Mesothelial cell of epicardium (in vitro differentiated cells): Measurements from ENCODE around the gene MYRF. TPM values are rescaled to one million over a fixed set of nuclear protein-coding genes. Genes with fewer than 3 reads are reported as not detected.

ENCODE experiments used
- DNase-seq, 2 experiments: peaks; one replicate each; pipeline ENCODE4 v3.0.0; 2021; ENCODE audit warnings: low spot score in 2 of 2; ENCODE audit not compliant: unreplicated experiment in 2 of 2
- H3K27ac Mint-ChIP-seq: 2 replicates; pipeline ENCODE4 v1.8.0; 2021; ENCODE audit warnings: mixed read lengths
- H3K27me3 Mint-ChIP-seq: 2 replicates; pipeline ENCODE4 v1.8.0; 2021; ENCODE audit warnings: low read depth, mixed read lengths
- H3K36me3 Mint-ChIP-seq: 2 replicates; pipeline ENCODE4 v1.8.0; 2021; ENCODE audit warnings: mixed read lengths
- H3K4me1 Mint-ChIP-seq: 2 replicates; pipeline ENCODE4 v1.8.0; 2021; ENCODE audit warnings: mixed read lengths
- H3K4me3 Mint-ChIP-seq: 2 replicates; pipeline ENCODE4 v1.8.0; 2021; ENCODE audit warnings: mild to moderate bottlenecking, moderate library complexity, mixed read lengths
- H3K9me3 Mint-ChIP-seq: 2 replicates; pipeline ENCODE4 v1.8.0; 2021; ENCODE audit warnings: mixed read lengths
- CTCF ChIP-seq: fragments of 200-600 bp; sonication (generic); IDR thresholded peaks from one replicate; pipeline ENCODE4 v1.5.0; 2021; ENCODE audit warnings: antibody characterized with exemption; ENCODE audit not compliant: unreplicated experiment
- total RNA-seq: library from RNA; stranded (reverse); gene quantifications from 3 replicates; pipeline ENCODE4 v1.2.1, GENCODE V29; 2021

The MYRF gene
- total RNA-seq, 1 donor from 2014 or later: 428 TPM

GRCh38 chr11:61780581-61781162, 28.2 kb downstream of the MYRF start:
- no peak for TF ChIP-seq CTCF
- H3K4me3 Mint-ChIP-seq: no peak overlapping the region

GRCh38 chr11:61781585-61781984, 29.1 kb downstream of the MYRF start:
- DNase-seq: no peak
- no peak for TF ChIP-seq CTCF
- H3K4me1 Mint-ChIP-seq: peaks cover 2% of the 10 kb centered on the region
- H3K4me3 Mint-ChIP-seq: no peak overlapping the region
- H3K36me3 Mint-ChIP-seq: peaks cover 33% of the 10 kb centered on the region
- no peak overlapping the region for H3K27ac Mint-ChIP-seq
- no peaks in the 10 kb centered on the region for H3K27me3 Mint-ChIP-seq
- no peaks in the 10 kb centered on the region for H3K9me3 Mint-ChIP-seq

More at GRCh38 chr11:61780581-61781162, 28.2 kb downstream of the MYRF start:
- peaks cover 8% of the 10 kb centered on the region for H3K4me1 Mint-ChIP-seq
- H3K27me3 Mint-ChIP-seq: no peaks in the 10 kb centered on the region
- peaks cover 37% of the 10 kb centered on the region for H3K36me3 Mint-ChIP-seq
- DNase-seq: no peak
- no peaks in the 10 kb centered on the region for H3K9me3 Mint-ChIP-seq
- peak overlapping the region; percentile 77 for H3K27ac Mint-ChIP-seq

- DNase-seq: no peak
- peak overlapping the region; percentile 33 for H3K27ac Mint-ChIP-seq
- H3K27me3 Mint-ChIP-seq: no peaks in the 10 kb centered on the region
- H3K9me3 Mint-ChIP-seq: no peaks in the 10 kb centered on the region
- peaks cover 2% of the 10 kb centered on the region for H3K4me1 Mint-ChIP-seq
- H3K4me3 Mint-ChIP-seq: no peak overlapping the region
- TF ChIP-seq CTCF: no peak
- H3K36me3 Mint-ChIP-seq: peaks cover 32% of the 10 kb centered on the region
Measured at GRCh38 chr11:61782299-61782698, 29.9 kb downstream of the MYRF start.

DNA sequence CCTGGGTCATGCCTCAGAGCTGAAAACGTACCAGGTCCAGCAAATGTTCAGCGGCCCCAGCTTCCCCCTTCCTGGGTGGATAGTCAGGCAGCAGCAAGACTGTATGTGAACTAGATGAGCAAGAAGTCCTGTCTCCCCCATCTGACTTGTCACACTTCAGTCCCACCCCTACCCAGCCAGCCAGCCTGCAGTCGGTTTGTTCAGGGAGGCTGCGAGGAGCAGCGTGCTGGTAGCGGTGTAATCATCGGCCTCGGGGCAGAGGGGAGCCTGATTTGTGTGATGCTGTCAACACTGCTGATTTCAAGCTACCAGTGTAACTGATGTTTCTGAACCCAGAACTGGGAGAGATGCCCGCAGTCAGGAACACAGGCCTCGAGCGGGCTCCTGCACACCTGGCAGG, 30.4 kb downstream of the MYRF start:
- H3K4me1 Mint-ChIP-seq: peaks cover 2% of the 10 kb centered on the region

GRCh38 chr11:61783717-61784505, 31.5 kb downstream of the MYRF start:
- no peak for TF ChIP-seq CTCF
- Mint-ChIP-seq H3K4me3 (no peak overlapping the region), H3K27me3 (no peaks in the 10 kb centered on the region), H3K27ac (peak overlapping the region; percentile 86), H3K9me3 (no peaks in the 10 kb centered on the region), H3K4me1 (no peaks in the 10 kb centered on the region), H3K36me3 (peaks cover 21% of the 10 kb centered on the region)
- DNase-seq: no peak

More for the DNA sequence above, 30.4 kb downstream of the MYRF start:
- Mint-ChIP-seq H3K9me3 (no peaks in the 10 kb centered on the region), H3K27ac (peak overlapping the region; percentile 79), H3K27me3 (no peaks in the 10 kb centered on the region), H3K36me3 (peaks cover 31% of the 10 kb centered on the region), H3K4me3 (no peak overlapping the region)
- TF ChIP-seq CTCF: no peak
- DNase-seq: no peak
